ENCODE measurements around the gene FNTB.

Gene FNTB

GRCh38 chr14:65001723-65002122, 15.0 kb downstream of the FNTB start:
- no peak for TF ChIP-seq GABPA (IDR thresholded peaks at IDR 0.05; ENCODE audit: low read depth)
- no peak for TF ChIP-seq CTCF (IDR thresholded peaks at IDR 0.05; ENCODE audit: insufficient read depth, low read length)
- TF ChIP-seq POLR2AphosphoS5 (IDR thresholded peaks at IDR 0.05; ENCODE audit: low read depth), result no peak
- TF ChIP-seq SPI1 (IDR thresholded peaks at IDR 0.05; ENCODE audit: borderline replicate concordance, low read depth), result no peak
- TF ChIP-seq REST (IDR thresholded peaks at IDR 0.05; ENCODE audit: insufficient replicate concordance, low read depth), result no peak
- DNase-seq (ENCODE audit: low read depth in 1 of 2, low spot score in 1 of 2), result no peak
- H3K27ac ChIP-seq (replicated peaks), result no peak overlapping the region
- no peak overlapping the region for H3K4me3 ChIP-seq (replicated peaks; ENCODE audit: insufficient read depth, low read length)
- H3K27me3 ChIP-seq (ENCODE audit: insufficient read depth, poor library complexity, severe bottlenecking), result no peaks in the 10 kb centered on the region

GRCh38 chr14:65002586-65003210, 16.0 kb downstream of the FNTB start:
- no peaks in the 10 kb centered on the region for H3K27me3 ChIP-seq (ENCODE audit: insufficient read depth, poor library complexity, severe bottlenecking)
- no peak overlapping the region for H3K4me3 ChIP-seq (replicated peaks; ENCODE audit: insufficient read depth, low read length)
- DNase-seq (ENCODE audit: low read depth in 1 of 2, low spot score in 1 of 2), result no peak
- no peak overlapping the region for H3K27ac ChIP-seq (replicated peaks)
- TF ChIP-seq GABPA (IDR thresholded peaks at IDR 0.05; ENCODE audit: low read depth), result no peak

- no peak overlapping the region for H3K27ac ChIP-seq (replicated peaks)
- H3K4me3 ChIP-seq (replicated peaks; ENCODE audit: insufficient read depth, low read length), result no peak overlapping the region
- DNase-seq (ENCODE audit: low read depth in 1 of 2, low spot score in 1 of 2), result no peak
- TF ChIP-seq POLR2AphosphoS5 (IDR thresholded peaks at IDR 0.05; ENCODE audit: low read depth) (no peak), GABPA (IDR thresholded peaks at IDR 0.05; ENCODE audit: low read depth) (no peak), CTCF (IDR thresholded peaks at IDR 0.05; ENCODE audit: insufficient read depth, low read length) (no peak), REST (IDR thresholded peaks at IDR 0.05; ENCODE audit: insufficient replicate concordance, low read depth) (no peak), SPI1 (IDR thresholded peaks at IDR 0.05; ENCODE audit: borderline replicate concordance, low read depth) (no peak)
- H3K27me3 ChIP-seq (ENCODE audit: insufficient read depth, poor library complexity, severe bottlenecking), result no peaks in the 10 kb centered on the region
Measured at GRCh38 chr14:65003394-65003793, 16.7 kb downstream of the FNTB start.

- TF ChIP-seq SPI1 (IDR thresholded peaks at IDR 0.05; ENCODE audit: borderline replicate concordance, low read depth), result no peak
- no peak for TF ChIP-seq GABPA (IDR thresholded peaks at IDR 0.05; ENCODE audit: low read depth)
- TF ChIP-seq CTCF (IDR thresholded peaks at IDR 0.05; ENCODE audit: insufficient read depth, low read length), result no peak
- TF ChIP-seq REST (IDR thresholded peaks at IDR 0.05; ENCODE audit: insufficient replicate concordance, low read depth), result no peak
- Histone ChIP-seq H3K27ac (replicated peaks) (no peak overlapping the region), H3K4me3 (replicated peaks; ENCODE audit: insufficient read depth, low read length) (no peak overlapping the region), H3K27me3 (ENCODE audit: insufficient read depth, poor library complexity, severe bottlenecking) (no peaks in the 10 kb centered on the region)
- no peak for DNase-seq (ENCODE audit: low read depth in 1 of 2, low spot score in 1 of 2)
Measured at GRCh38 chr14:65006261-65006721, 19.6 kb downstream of the FNTB start.

All from HL-60 (cell line).